ENCODE data around the gene CCDC85B. TPM values are rescaled to one million over a fixed set of nuclear protein-coding genes. Genes with fewer than 3 reads are reported as not detected.
"Not testable (repeated sequence)": the region's sequence is repeated elsewhere in the genome, so short reads cannot be mapped to it uniquely, and the experiment has no call there.

The CCDC85B gene
- total RNA-seq, 1 donor from 2014 or later = 32.7 TPM

DNA sequence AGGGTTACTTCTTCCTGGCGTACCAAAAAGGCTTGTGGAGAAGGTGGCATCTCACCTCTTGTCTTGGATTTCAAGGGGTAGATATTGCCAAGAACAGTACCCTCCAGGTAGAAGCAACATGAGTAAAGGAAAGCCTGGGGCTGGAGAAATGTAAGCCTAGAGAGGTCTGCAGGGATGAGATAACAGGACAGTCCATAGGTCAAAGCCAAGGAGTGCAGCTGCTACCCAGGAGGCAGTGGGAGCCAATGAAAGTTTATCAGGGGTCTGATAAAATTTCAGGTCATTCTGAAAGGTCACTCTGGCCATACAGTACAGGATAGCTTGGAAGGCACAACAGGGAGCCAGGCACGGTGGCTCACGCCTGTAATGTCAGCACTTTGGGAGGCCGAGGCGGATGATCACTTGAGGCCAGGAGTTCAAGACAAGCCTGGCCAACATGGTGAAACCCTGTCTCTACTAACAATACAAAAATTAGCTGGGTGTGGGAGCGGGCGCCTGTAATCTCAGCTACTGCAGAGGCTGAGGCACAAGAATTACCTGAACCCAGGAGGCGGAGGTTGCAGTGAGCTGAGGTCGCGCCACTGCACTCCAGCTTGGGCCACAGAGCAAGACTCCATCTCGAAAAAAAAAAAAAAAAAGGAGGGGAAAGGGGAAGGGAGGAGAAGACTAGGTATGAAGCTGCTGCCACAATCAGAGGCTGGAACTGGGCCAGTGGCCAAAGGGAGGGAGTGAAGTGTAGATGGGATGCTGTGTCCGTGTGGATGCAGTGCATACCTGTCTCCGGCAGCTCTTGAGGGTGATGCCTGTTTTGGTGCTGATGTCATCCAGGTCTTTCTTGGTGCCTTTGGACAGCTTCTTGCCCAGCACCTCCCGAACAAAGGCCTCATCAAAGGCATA lies 3.4 kb upstream of the CCDC85B start:
- Histone ChIP-seq H3K36me3 (peaks cover 43% of the 10 kb centered on the region), H3K9me3 (replicated peaks) (no peaks in the 10 kb centered on the region), H3K4me1 (peaks cover 65% of the 10 kb centered on the region), H3K27me3 (ENCODE audit: low read depth) (no peaks in the 10 kb centered on the region), H3K4me3 (peak overlapping the region; percentile 81), H3K27ac (replicated peaks) (peak overlapping the region; percentile 99)
- intact Hi-C loops (cut with micrococcal nuclease) = loop anchor here (10.0 kb wide), 1 partner anchor 108 kb away; no protein-coding TSS in a partner anchor
- TF ChIP-seq, protein P1, sequence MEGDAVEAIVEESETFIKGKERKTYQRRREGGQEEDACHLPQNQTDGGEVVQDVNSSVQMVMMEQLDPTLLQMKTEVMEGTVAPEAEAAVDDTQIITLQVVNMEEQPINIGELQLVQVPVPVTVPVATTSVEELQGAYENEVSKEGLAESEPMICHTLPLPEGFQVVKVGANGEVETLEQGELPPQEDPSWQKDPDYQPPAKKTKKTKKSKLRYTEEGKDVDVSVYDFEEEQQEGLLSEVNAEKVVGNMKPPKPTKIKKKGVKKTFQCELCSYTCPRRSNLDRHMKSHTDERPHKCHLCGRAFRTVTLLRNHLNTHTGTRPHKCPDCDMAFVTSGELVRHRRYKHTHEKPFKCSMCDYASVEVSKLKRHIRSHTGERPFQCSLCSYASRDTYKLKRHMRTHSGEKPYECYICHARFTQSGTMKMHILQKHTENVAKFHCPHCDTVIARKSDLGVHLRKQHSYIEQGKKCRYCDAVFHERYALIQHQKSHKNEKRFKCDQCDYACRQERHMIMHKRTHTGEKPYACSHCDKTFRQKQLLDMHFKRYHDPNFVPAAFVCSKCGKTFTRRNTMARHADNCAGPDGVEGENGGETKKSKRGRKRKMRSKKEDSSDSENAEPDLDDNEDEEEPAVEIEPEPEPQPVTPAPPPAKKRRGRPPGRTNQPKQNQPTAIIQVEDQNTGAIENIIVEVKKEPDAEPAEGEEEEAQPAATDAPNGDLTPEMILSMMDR (IDR thresholded peaks at IDR 0.05; ENCODE audit: borderline replicate concordance) = no peak
- DNase-seq = no peak

DNA sequence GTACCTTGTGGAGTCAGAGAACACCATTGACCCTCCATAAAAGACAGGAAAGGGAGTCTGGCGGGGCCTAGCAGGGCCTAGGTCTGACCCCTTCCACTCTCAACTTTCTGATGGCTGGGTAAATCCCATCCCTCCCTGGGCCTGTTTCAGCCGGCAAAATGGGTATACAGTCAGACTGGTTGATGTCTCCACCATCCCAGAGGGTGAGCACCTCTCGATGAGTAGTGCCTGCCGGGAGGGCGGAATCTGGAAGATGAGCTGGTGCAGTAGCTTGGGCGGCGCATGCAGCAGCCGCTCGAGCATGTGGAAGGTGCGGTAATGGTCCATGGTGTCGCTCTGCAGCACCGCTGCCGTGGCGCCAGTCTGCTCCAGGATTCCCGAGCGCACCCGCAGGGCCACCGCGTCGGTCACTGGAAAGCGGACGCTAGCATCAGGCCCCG lies 2.7 kb upstream of the CCDC85B start:
- DNase-seq = no peak
- Histone ChIP-seq H3K4me3 (peak overlapping the region; percentile 81), H3K27ac (replicated peaks) (peak overlapping the region; percentile 99), H3K9me3 (replicated peaks) (no peaks in the 10 kb centered on the region), H3K27me3 (ENCODE audit: low read depth) (no peaks in the 10 kb centered on the region), H3K36me3 (peaks cover 37% of the 10 kb centered on the region), H3K4me1 (peaks cover 72% of the 10 kb centered on the region)
- TF ChIP-seq, protein P1 (IDR thresholded peaks at IDR 0.05; ENCODE audit: borderline replicate concordance) = no peak
- intact Hi-C loops (cut with micrococcal nuclease) = loop anchor here (10.0 kb wide), 1 partner anchor 107 kb away; no protein-coding TSS in a partner anchor

DNA sequence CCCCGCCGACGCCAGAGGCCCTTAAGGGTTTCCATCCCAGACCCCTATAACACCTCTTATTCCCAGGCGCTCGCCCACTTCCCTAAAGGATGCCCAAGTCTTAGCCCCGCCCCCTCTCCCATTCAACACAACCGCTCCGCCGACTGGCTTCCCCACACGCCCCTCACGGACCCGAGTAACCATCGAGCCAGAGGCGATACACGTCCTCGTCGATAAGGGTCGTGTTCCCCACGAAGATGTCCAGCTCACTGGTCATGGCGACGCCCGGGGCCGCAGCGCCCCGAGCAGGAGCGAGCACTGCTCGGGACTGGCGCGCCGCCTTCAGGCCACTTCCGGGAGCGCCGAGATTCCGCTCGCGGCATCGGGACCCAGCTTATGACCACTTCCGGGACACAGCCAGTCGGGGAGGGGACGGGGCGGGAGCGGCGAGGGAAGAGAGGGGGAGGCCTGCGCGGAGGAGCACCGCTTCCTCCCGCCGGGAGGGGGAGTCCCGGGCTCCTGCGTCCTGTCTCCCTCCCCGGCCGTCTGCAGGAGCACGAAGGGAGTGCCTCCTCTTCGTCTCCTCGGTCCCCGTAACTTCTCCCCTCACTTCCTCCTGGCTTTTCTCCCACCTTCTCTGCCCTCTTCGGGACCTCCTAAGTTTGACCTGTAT lies 2.2 kb upstream of the CCDC85B start, which contains the start of gene FIBP:
Gene FIBP (minus strand): TSS at position 309 of the 652 bp plus-strand sequence. CDS start 53 bp downstream, at position 256.
- H3K9me3 ChIP-seq (replicated peaks) = no peaks in the 10 kb centered on the region
- H3K4me3 ChIP-seq = peak within 1 kb of the TSS; percentile 81
- TF ChIP-seq, protein P1 (IDR thresholded peaks at IDR 0.05; ENCODE audit: borderline replicate concordance) = peak; percentile 84
- no peaks in the 10 kb centered on the region for H3K27me3 ChIP-seq (ENCODE audit: low read depth)
- peaks cover 31% of the 10 kb centered on the region for H3K36me3 ChIP-seq
- peak within 1 kb of the TSS; percentile 99 for H3K27ac ChIP-seq (replicated peaks)
- peaks cover 77% of the 10 kb centered on the region for H3K4me1 ChIP-seq
- intact Hi-C loops (cut with micrococcal nuclease) = loop anchor here (10.0 kb wide), 1 partner anchor 107 kb away; no protein-coding TSS in a partner anchor
- peak; percentile 98 for DNase-seq

DNA sequence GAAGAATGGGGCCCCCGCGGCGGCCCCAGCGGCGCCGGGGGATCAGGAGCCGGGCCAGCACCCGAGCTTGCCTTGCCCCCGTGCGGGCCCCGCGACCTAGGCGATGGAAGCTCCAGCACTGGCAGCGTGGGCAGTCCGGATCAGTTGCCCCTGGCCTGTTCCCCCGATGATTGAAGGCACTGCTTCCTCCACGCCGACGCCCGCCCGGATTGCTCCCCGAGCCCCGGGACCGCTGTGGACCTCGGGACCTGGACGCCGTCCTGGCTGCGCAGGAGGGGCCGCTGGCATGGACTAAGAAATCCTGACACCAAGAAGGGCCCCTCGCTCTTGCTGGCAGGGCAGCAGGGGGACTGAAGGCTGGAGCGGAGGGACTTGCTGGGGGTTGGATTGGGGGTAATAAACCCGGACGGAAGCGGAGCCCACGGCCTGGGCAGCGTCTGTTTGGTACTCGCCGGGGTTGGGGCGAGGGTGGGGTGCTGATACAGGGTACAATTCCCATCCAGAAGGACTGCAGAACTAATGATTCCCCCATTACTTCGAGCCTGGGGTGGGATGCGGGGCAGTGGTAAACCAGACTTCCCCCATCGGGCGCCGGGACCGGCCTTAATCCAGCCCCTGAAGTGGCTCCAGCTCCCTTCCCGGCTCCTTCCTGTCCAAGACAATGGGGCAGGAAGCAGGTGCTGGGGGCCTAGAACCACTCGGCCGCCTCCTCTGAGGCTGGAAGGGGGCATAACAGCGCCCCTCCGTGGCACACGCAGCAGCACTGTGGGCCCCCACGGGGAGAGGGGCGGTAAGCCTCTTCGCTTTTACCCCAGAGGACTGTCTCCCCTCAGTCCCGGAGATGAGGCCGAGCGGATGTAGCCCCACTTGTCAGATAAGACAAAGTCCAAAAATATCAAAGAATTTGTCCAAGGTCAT lies 1.0 kb downstream of the CCDC85B start:
- DNase-seq = peak; percentile 64
- no peaks in the 10 kb centered on the region for H3K27me3 ChIP-seq (ENCODE audit: low read depth)
- intact Hi-C loops (cut with micrococcal nuclease) = no loop called here
- H3K4me1 ChIP-seq = peaks cover 77% of the 10 kb centered on the region
- peak overlapping the region; percentile 81 for H3K4me3 ChIP-seq
- TF ChIP-seq, protein P1 (IDR thresholded peaks at IDR 0.05; ENCODE audit: borderline replicate concordance) = peak; percentile 51
- no peaks in the 10 kb centered on the region for H3K9me3 ChIP-seq (replicated peaks)
- peak overlapping the region; percentile 99 for H3K27ac ChIP-seq (replicated peaks)
- H3K36me3 ChIP-seq = peaks cover 6% of the 10 kb centered on the region

DNA sequence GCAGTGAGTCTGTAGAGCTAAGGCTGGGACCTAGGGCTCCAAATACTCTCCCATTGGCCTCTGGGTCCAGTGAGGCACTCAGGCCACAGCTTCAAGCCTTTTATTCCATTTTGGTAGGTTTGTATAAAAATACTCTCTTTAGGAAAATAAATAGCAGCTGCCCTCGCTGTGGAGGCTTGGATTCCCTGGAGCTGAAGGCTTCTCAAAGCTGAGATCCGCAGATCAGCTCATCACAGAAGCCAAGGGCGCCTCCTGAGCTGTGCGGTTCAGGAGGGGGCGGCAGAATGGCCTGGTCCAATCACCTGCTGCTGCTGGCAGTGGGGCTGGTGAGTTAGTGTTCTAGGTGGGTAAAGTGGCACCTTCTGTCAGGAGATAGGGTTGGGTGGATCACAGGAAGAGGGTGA lies 1.7 kb downstream of the CCDC85B start:
- intact Hi-C loops (cut with micrococcal nuclease); H3K36me3 ChIP-seq; H3K27me3 ChIP-seq (ENCODE audit: low read depth); H3K9me3 ChIP-seq (replicated peaks); DNase-seq: not testable (repeated sequence)
- Histone ChIP-seq H3K27ac (replicated peaks) (peak overlapping the region; percentile 99), H3K4me3 (peak overlapping the region; percentile 81), H3K4me1 (peaks cover 70% of the 10 kb centered on the region)
